22Rv1 (cell line): Measurements from ENCODE around the gene D2HGDH.

Experiments used
- ZFX ChIP-seq: fragments of 450-650 bp; IDR thresholded peaks from 2 replicates; pipeline ENCODE4 v1.6.1; 2017; ENCODE audit warnings: antibody characterized with exemption, borderline replicate concordance
- TF ChIP-seq, protein P1 (sequence below): fragments of 450-650 bp; IDR thresholded peaks from 2 replicates; pipeline ENCODE4 v1.5.1; 2017; ENCODE audit warnings: mild to moderate bottlenecking

GRCh38 chr2:241759067-241759807 lies 24.8 kb downstream of the D2HGDH start:
- TF ChIP-seq, protein P1, sequence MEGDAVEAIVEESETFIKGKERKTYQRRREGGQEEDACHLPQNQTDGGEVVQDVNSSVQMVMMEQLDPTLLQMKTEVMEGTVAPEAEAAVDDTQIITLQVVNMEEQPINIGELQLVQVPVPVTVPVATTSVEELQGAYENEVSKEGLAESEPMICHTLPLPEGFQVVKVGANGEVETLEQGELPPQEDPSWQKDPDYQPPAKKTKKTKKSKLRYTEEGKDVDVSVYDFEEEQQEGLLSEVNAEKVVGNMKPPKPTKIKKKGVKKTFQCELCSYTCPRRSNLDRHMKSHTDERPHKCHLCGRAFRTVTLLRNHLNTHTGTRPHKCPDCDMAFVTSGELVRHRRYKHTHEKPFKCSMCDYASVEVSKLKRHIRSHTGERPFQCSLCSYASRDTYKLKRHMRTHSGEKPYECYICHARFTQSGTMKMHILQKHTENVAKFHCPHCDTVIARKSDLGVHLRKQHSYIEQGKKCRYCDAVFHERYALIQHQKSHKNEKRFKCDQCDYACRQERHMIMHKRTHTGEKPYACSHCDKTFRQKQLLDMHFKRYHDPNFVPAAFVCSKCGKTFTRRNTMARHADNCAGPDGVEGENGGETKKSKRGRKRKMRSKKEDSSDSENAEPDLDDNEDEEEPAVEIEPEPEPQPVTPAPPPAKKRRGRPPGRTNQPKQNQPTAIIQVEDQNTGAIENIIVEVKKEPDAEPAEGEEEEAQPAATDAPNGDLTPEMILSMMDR, result no peak
- TF ChIP-seq ZFX, result no peak
